A549 (cell line): ENCODE results near the gene CTAGE4.

Experiments used
- CBX2 ChIP-seq: fragments of 200-600 bp; sonication (generic); IDR thresholded peaks from 2 replicates; pipeline ENCODE4 v1.6.1; 2016; ENCODE audit warnings: low read depth, mild to moderate bottlenecking, borderline replicate concordance
- EP300 ChIP-seq, 2 experiments: fragments of >200 bp; sonication (Bioruptor Twin); formaldehyde crosslinking; IDR thresholded peaks; 2 replicates in 1 of 2; 3 replicates in 1 of 2; pipeline ENCODE4 v1.6.1; 2016 to 2017
- HES2 ChIP-seq: fragments of >200 bp; sonication (Bioruptor Twin); formaldehyde crosslinking; IDR thresholded peaks from 2 replicates; pipeline ENCODE4 v1.6.1; 2016
- SMC3 ChIP-seq: fragments of >200 bp; sonication (Bioruptor Twin); formaldehyde crosslinking; IDR thresholded peaks from 3 replicates; pipeline ENCODE4 v1.6.1; 2018; ENCODE audit warnings: inconsistent platforms
- TF ChIP-seq, protein P1 (sequence below): fragments of >200 bp; sonication (Bioruptor Twin); formaldehyde crosslinking; IDR thresholded peaks from 3 replicates; pipeline ENCODE4 v1.5.1; 2016
- TF ChIP-seq, protein P2 (sequence below): fragments of 450-650 bp; IDR thresholded peaks from 2 replicates; pipeline ENCODE4 v1.6.1; 2014; ENCODE audit warnings: antibody characterized with exemption

GRCh38 chr7:144174613-144175012 lies 8.7 kb upstream of the CTAGE4 start:
- TF ChIP-seq, protein P1, sequence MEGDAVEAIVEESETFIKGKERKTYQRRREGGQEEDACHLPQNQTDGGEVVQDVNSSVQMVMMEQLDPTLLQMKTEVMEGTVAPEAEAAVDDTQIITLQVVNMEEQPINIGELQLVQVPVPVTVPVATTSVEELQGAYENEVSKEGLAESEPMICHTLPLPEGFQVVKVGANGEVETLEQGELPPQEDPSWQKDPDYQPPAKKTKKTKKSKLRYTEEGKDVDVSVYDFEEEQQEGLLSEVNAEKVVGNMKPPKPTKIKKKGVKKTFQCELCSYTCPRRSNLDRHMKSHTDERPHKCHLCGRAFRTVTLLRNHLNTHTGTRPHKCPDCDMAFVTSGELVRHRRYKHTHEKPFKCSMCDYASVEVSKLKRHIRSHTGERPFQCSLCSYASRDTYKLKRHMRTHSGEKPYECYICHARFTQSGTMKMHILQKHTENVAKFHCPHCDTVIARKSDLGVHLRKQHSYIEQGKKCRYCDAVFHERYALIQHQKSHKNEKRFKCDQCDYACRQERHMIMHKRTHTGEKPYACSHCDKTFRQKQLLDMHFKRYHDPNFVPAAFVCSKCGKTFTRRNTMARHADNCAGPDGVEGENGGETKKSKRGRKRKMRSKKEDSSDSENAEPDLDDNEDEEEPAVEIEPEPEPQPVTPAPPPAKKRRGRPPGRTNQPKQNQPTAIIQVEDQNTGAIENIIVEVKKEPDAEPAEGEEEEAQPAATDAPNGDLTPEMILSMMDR = no peak
- TF ChIP-seq SMC3 = no peak
- TF ChIP-seq HES2 = no peak
- TF ChIP-seq, protein P2, sequence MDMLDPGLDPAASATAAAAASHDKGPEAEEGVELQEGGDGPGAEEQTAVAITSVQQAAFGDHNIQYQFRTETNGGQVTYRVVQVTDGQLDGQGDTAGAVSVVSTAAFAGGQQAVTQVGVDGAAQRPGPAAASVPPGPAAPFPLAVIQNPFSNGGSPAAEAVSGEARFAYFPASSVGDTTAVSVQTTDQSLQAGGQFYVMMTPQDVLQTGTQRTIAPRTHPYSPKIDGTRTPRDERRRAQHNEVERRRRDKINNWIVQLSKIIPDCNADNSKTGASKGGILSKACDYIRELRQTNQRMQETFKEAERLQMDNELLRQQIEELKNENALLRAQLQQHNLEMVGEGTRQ = no peak
- TF ChIP-seq CBX2 = no peak
- no peak for TF ChIP-seq EP300 (IDR thresholded peaks at IDR 0.05)
